ENCODE data around the gene BRD3OS. TPM values are rescaled to one million over a fixed set of nuclear protein-coding genes. Genes with fewer than 3 reads are reported as not detected.
A peak's percentile ranks its signal among the peaks of the same experiment; 100 is the strongest.
"Not testable (repeated sequence)": the region's sequence is repeated elsewhere in the genome, so short reads cannot be mapped to it uniquely, and the experiment has no call there.

The BRD3OS gene
- polyA plus RNA-seq, 3 donors = 7.4 to 13.6 (median 7.5) TPM

- no peak overlapping the region for H3K27ac ChIP-seq (ENCODE audit: low read depth, low read length)
- 0 to 1% (median 1%) methylated on average over 100 to 124 of the region's 126 CpGs for WGBS, 3 donors
These were observed 41.9 kb downstream of the BRD3OS start for GRCh38 chr9:134066913-134067851.

- 1% methylated on average over 45 to 122 of the region's 131 CpGs for WGBS, 3 donors
- peak within 1 kb of the TSS; percentile 15 for H3K27ac ChIP-seq (ENCODE audit: low read depth, low read length)
These were observed 42.8 kb downstream of the BRD3OS start, which contains the start of gene BRD3 for GRCh38 chr9:134067904-134068743. TSS of gene BRD3 (minus strand) at chr9:134068026. CDS start at chr9:134053477, 14,549 bp downstream.

- H3K27ac ChIP-seq (ENCODE audit: low read depth, low read length) = no peak overlapping the region
- 8 to 13% (median 11%) methylated on average over 31 of the region's 31 CpGs for WGBS, 3 donors
These were observed 43.6 kb downstream of the BRD3OS start for GRCh38 chr9:134068744-134069479.

- no peak overlapping the region for H3K27ac ChIP-seq (ENCODE audit: low read depth, low read length)
- WGBS, 3 donors = 70 to 76% (median 74%) methylated on average over 12 of the region's 12 CpGs
These were observed 44.5 kb downstream of the BRD3OS start for GRCh38 chr9:134069480-134070399.

GRCh38 chr9:134071149-134071548 lies 45.9 kb downstream of the BRD3OS start:
- WGBS, 3 donors = 86 to 93% (median 87%) methylated on average over 12 of the region's 12 CpGs
- no peak overlapping the region for H3K27ac ChIP-seq (ENCODE audit: low read depth, low read length)

- not testable (repeated sequence) for H3K27ac ChIP-seq (ENCODE audit: low read depth, low read length)
- 85 to 89% (median 87%) methylated on average over 7 of the region's 7 CpGs for WGBS, 3 donors
These were observed 47.4 kb downstream of the BRD3OS start for GRCh38 chr9:134072683-134073082.

GRCh38 chr9:134073500-134073899 lies 48.2 kb downstream of the BRD3OS start:
- H3K27ac ChIP-seq (ENCODE audit: low read depth, low read length) = no peak overlapping the region
- 54 to 69% (median 69%) methylated on average over 6 of the region's 6 CpGs for WGBS, 3 donors

GRCh38 chr9:134075689-134076088 lies 50.4 kb downstream of the BRD3OS start:
- not testable (repeated sequence) for H3K27ac ChIP-seq (ENCODE audit: low read depth, low read length)
- 85 to 87% (median 87%) methylated on average over 26 to 31 of the region's 31 CpGs for WGBS, 3 donors

- 0 to 44% (median 36%) methylated on average over 1 of the region's 1 CpG for WGBS, 3 donors
These were observed 51.4 kb downstream of the BRD3OS start for GRCh38 chr9:134076644-134077043.

More at GRCh38 chr9:134076644-134077043, 51.4 kb downstream of the BRD3OS start:
- no peak overlapping the region for H3K27ac ChIP-seq (ENCODE audit: low read depth, low read length)

Other genes with a start within 250 kb of the BRD3OS start
- 10 to 100 TPM in 1 of 3 donors, 1 to 10 TPM in 2; 6.0 to 15.2 (median 6.9) TPM for gene VAV2, start 33.2 kb upstream of the BRD3OS start, polyA plus RNA-seq
- 10 to 100 TPM in 1 of 3 donors, 1 to 10 TPM in 2; 6.3 to 15.9 (median 8.4) TPM for gene BRD3, start 42.5 kb downstream of the BRD3OS start, polyA plus RNA-seq
- gene WDR5, start 110.6 kb downstream of the BRD3OS start, polyA plus RNA-seq = 10 to 100 TPM; 22.6 to 22.9 (median 22.9) TPM
- not detected for gene RNU6ATAC, start 139.1 kb downstream of the BRD3OS start, polyA plus RNA-seq

Measured in adipose tissue (tissue), 3 donors.